Ascending aorta (tissue), 2 donors: ENCODE measurements around the gene BARX1. TPM values are rescaled to one million over a fixed set of nuclear protein-coding genes. Genes with fewer than 3 reads are reported as not detected.
"Not testable (repeated sequence)": the region's sequence is repeated elsewhere in the genome, so short reads cannot be mapped to it uniquely, and the experiment has no call there.

Source experiments
- DNase-seq, 2 donors: peaks; one replicate each; pipeline ENCODE4 v3.0.0-alpha.2; 2019; ENCODE audit warnings: low spot score in 2 of 2
- H3K27ac ChIP-seq, 2 donors: fragments of 200-600 bp; sonication (generic); one replicate each; pipeline ENCODE4 v1.5.1; 2016 to 2017; ENCODE audit warnings: mild to moderate bottlenecking in 1 of 2
- H3K27me3 ChIP-seq: fragments of 200-600 bp; sonication (generic); one replicate; pipeline ENCODE4 v1.5.1; 2017
- H3K36me3 ChIP-seq, 2 donors: fragments of 200-600 bp; sonication (generic); one replicate each; pipeline ENCODE4 v1.5.1; 2016
- H3K4me1 ChIP-seq, 2 donors: fragments of 200-600 bp; sonication (generic); one replicate each; pipeline ENCODE4 v1.5.1; 2016 to 2017; ENCODE audit warnings: mild to moderate bottlenecking in 1 of 2
- H3K4me3 ChIP-seq, 2 donors: fragments of 200-600 bp; sonication (generic); one replicate each; pipeline ENCODE4 v1.5.1; 2016 to 2017; ENCODE audit warnings: mild to moderate bottlenecking in 1 of 2
- H3K9me3 ChIP-seq, 2 donors: fragments of 200-600 bp; sonication (generic); one replicate each; pipeline ENCODE4 v1.5.1; 2016
- CTCF ChIP-seq, 3 experiments: fragments of 200-600 bp in 2 of 3; fragments of 450-650 bp in 1 of 3; sonication (generic) in 2 of 3; IDR thresholded peaks; one replicate each; pipeline ENCODE4 v1.5.1; 2016 to 2019; ENCODE audit warnings: antibody characterized with exemption in 3 of 3, mild to moderate bottlenecking in 1 of 3, moderate library complexity in 1 of 3
- intact Hi-C: fragments of 100-400 bp; cut with DNase I; formaldehyde crosslinking; loops from one replicate; pipeline ENCODE4 v1.15.1; 2023
- total RNA-seq: library from RNA; depleted of rRNA; stranded (reverse); fragments of >200 nt; gene quantifications from one replicate; pipeline ENCODE4 v1.1.0, GENCODE V29; 2016

The BARX1 gene
- total RNA-seq, 1 donor from 2014 or later: not detected

DNA sequence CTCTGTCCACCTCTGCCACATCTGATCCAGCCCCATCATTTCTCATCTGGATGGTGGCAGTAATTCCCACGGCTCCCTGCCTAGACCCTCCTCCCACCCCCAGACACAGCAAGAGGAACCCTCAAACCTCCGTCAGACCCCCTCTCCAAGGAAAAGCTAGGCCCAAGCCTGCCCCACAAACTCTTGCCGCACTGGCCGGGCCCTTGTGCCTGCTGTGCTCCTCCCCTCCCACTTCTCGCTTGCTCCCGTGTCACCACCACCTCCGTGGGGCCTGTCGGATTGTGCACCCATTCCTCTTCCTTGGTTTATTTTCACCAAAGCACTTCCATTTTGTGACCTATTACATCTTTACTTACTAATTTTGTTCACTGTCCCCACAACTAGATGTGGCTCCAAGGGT is 14.2 kb downstream of the BARX1 start:
- Histone ChIP-seq H3K4me1 (peaks cover 0 to 2% of the 10 kb centered on the region in 2 donors), H3K36me3 (no peaks in the 10 kb centered on the region), H3K4me3 (no peak overlapping the region), H3K27me3 (peaks cover 6% of the 10 kb centered on the region), H3K9me3 (no peaks in the 10 kb centered on the region), H3K27ac (no peak overlapping the region)
- no peak for DNase-seq
- intact Hi-C loops: no loop called here
- TF ChIP-seq CTCF (IDR thresholded peaks at IDR 0.05): no peak

DNA sequence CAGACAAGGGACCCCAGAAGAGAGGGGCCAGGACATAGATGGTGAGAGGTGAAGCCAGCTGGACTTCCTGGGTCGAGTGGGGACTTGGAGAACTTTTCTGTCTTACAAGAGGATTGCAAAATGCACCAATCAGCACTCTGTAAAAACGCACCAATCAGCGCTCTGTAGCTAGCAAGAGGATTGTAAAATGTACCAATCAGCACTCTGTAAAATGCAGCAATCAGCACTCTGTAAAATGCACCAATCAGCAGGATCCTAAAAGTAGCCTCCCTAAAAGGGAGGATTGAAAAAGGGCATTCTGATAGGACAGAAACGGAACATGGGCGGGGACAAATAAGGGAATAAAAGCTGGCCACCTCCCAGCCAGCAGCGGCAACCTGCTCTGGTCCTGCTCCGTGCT is 15.6 kb downstream of the BARX1 start:
- H3K27ac ChIP-seq, H3K9me3 ChIP-seq, DNase-seq, intact Hi-C loops, H3K36me3 ChIP-seq, H3K4me1 ChIP-seq, H3K27me3 ChIP-seq, H3K4me3 ChIP-seq: not testable (repeated sequence)

DNA sequence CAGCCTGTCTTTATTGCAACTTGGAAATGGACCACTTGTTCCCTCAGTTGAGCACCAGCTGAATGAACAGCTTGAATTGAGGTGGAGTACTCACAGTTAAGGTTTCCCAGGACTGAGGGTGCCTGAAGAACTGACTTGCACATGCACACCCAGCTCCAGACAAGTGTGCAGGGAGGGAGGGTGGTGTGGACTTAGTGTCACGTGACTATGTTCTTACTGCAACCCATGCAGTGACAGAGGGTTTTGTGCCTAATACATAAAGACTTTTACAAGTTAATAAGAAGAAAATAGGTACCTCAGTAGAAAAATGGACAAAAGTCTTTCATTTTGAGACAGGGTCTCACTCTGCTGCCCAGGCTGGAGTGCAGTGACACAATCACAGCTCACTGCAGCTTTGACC is 18.0 kb downstream of the BARX1 start:
- Histone ChIP-seq H3K4me3 (no peak overlapping the region), H3K27me3 (no peaks in the 10 kb centered on the region), H3K9me3 (no peaks in the 10 kb centered on the region), H3K27ac (no peak overlapping the region), H3K36me3 (no peaks in the 10 kb centered on the region), H3K4me1 (no peaks in the 10 kb centered on the region)
- TF ChIP-seq CTCF (IDR thresholded peaks at IDR 0.05): no peak
- intact Hi-C loops: no loop called here
- no peak for DNase-seq

- intact Hi-C loops: no loop called here
- no peak overlapping the region for H3K27ac ChIP-seq
- no peak overlapping the region for H3K4me3 ChIP-seq
- DNase-seq: no peak
- H3K27me3 ChIP-seq: no peaks in the 10 kb centered on the region
- H3K36me3 ChIP-seq: no peaks in the 10 kb centered on the region
- no peaks in the 10 kb centered on the region for H3K4me1 ChIP-seq
- no peak for TF ChIP-seq CTCF (IDR thresholded peaks at IDR 0.05)
- H3K9me3 ChIP-seq: no peaks in the 10 kb centered on the region
Observed at GRCh38 chr9:93931905-93932304, 23.2 kb downstream of the BARX1 start.

- no peak for TF ChIP-seq CTCF (IDR thresholded peaks at IDR 0.05)
- Histone ChIP-seq H3K36me3 (no peaks in the 10 kb centered on the region), H3K27ac (no peak overlapping the region), H3K4me1 (no peaks in the 10 kb centered on the region), H3K27me3 (no peaks in the 10 kb centered on the region), H3K9me3 (no peaks in the 10 kb centered on the region), H3K4me3 (no peak overlapping the region)
- no peak for DNase-seq
- intact Hi-C loops: no loop called here
Observed at GRCh38 chr9:93930070-93930469, 25.1 kb downstream of the BARX1 start.

- no peaks in the 10 kb centered on the region for H3K27me3 ChIP-seq
- H3K4me1 ChIP-seq: no peaks in the 10 kb centered on the region
- H3K9me3 ChIP-seq: no peaks in the 10 kb centered on the region
- no peak overlapping the region for H3K4me3 ChIP-seq
- intact Hi-C loops: no loop called here
- no peak for TF ChIP-seq CTCF (IDR thresholded peaks at IDR 0.05)
- H3K27ac ChIP-seq: no peak overlapping the region
- DNase-seq: no peak
- H3K36me3 ChIP-seq: no peaks in the 10 kb centered on the region
Observed at GRCh38 chr9:93929231-93929630, 25.9 kb downstream of the BARX1 start.
